AG20443 (cell line): Measurements from ENCODE around the gene ANGPTL3.

Experiments
- DNase-seq: peaks from one replicate; pipeline ENCODE4 v3.0.0; 2012; ENCODE audit warnings: low spot score, mixed read lengths

The ANGPTL3 gene

DNA sequence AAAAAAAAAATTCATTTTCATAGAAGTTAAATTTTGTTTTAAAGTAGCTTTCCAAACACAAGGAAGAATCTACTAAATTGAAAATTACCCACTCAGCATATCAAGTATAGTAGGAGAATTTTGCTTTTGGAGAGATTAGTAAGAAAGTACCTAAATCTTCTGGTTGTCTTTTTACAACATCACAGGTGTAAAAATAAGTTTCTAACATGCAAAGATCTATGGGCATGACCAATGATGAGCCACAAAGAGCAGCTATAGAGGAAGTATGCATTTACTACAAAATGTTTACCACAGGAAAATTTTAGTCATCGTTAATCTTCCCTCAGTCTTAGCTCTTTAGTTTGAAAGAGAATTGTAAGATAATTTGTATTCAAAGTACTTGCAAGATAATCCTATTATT, 28.1 kb downstream of the ANGPTL3 start:
- no peak for DNase-seq

DNA sequence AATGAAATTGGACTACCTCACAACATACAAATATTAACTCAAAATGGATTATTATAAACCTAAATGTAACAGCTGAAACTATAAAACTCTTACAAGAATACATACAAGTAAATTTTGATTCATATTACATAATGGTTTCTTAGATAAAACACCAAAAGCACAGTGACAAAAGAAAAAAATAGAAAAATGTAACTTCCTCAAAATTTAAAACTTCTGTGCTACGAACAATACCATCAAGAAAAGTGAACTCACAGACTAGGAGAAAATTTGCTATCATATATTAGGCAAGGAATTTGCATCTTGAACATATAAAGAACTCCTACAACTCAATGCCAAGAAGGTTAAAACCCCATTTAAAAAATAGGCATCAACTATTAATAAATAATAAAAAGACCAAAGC, 31.2 kb downstream of the ANGPTL3 start:
- DNase-seq, result no peak

DNA sequence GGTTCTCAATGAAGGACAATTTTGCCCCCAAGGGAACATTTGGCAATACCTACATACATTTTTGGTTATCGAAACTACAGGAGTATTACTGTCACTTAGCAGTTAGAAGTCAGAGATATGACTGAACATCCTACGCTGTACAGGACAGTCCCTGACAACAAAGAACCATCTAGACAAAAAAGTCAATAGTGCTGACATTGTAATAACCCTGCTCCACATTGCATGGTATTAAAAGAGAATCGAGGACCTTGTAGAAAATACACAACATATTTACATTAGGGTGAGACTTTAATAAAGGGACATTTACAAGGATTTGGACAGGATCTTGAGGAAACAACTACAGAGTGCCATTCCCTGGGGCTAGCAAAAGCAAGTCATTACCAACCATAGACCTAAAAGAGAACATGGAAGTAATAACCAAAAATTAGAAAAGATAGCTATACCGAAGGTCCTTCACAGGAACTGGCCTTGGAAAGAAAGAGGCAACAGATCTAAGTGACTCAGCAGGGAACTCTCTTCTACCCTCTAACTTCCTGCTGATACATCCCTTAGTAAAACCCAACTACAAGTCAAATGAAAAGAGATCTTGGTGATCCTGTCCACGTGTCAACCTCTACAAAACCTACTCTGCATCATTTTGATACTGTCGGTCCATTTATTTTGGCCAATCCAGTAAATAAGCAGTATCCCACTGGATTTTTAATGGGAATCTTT, 40.2 kb downstream of the ANGPTL3 start:
- DNase-seq, result no peak

DNA sequence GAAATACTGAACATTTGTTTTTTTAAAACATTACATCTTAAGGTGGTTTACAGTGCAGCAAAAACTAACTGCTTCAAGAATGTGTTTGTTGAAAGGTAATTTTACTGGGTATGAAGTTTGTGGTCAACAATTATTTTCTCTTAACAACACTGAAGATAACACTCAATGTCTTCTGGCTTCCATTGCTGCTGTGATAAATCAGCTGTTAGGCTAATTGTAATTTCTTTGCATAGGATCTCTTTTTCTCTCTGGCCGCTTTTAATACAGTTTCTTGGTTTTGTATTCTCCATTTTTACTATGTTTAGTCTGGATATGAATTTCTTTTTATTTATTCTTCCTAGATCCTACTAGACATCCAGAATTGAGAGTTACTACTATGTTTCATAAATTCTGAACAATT, 46.0 kb downstream of the ANGPTL3 start:
- DNase-seq, result no peak

DNA sequence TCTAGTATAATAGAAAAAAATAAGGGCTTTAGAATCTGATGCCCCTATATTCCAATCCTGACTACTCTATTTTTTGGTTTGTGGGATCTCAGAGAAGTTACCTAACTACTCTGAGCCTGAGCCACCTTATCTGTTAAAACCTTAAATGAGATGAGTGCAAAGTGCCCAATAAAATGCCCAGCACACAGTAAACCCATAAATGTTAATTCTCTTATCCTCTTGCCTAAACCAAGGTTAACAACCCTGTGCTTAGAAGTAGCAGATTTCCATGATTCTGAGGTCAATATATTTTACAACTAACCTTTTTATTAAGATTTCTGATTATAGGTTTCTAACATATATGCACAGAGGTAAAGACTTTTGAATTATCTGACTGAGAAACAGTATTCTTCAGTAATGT, 55.1 kb downstream of the ANGPTL3 start:
- no peak for DNase-seq

DNA sequence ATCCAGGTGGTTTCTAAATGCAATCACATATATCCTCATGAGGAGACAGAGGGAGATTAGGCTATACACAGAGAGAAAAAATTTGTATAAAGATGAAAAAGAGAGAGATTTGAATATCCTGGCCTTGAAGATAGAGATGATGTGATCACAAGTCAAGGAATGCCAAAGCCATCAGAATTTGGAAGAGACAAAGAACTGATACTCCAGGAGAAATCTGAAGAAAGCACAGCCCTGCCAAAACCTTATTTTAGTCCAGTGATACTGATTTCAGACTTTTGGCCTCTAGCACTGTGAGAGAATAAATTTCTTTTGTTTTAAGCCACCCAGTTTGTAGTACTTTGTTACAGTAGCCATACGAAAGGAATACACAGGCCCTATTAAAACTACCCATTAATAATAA, 57.4 kb downstream of the ANGPTL3 start:
- DNase-seq, result no peak
